GM18505 (cell line): ENCODE results near the gene MARK3.
A peak's percentile ranks its signal among the peaks of the same experiment; 100 is the strongest.

Source experiments
- ATAC-seq: cut with Tn5 transposase; IDR thresholded peaks from one replicate; pipeline ENCODE4 v1.9.1; 2021; ENCODE audit not compliant: unreplicated experiment
- POLR2A ChIP-seq: IDR thresholded peaks from 4 replicates; pipeline ENCODE4 v1.6.1; 2011; ENCODE audit warnings: borderline replicate concordance; ENCODE audit not compliant: insufficient read depth, insufficient read length; ENCODE audit errors: extremely low read depth

The MARK3 gene

DNA sequence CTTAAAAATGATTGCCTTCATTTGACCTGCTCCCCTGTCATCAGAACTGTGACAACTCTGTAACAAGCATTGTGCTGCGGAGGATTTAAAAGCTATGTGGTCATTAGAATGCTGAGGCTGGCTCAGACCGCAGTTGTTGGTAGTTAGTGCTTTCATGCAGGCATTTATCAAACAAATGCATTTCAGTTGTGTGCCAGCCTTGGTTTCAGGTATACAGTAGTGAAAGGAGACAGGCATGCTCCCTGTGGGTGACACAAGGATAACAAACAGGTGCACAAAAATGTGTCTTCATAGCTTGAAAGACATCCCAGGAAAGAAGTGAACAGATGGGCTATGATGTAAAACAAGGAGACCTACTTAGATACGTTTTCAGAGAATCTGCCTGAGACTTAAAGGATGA is 60.6 kb downstream of the MARK3 start:
- ATAC-seq = no peak
- TF ChIP-seq POLR2A = no peak

DNA sequence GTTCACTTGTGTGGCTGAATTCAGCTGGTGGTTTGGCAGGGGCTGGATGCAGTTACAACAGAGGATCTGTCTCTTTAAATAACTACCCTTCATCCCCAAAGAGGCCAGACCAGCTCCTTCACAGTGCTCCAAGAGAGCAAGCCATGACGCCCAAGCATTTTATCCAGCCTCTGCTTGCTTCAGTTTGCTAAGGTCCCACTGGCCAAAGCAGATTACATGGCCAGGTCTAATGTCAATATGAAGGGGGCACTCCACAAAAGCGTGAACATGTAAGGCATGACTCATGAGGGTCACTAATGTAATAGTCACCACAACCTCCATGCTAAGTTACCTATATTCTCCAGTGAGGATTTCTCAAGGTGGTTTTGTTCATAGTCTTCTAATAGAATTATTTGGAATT is 62.9 kb downstream of the MARK3 start:
- no peak for TF ChIP-seq POLR2A
- ATAC-seq = no peak

DNA sequence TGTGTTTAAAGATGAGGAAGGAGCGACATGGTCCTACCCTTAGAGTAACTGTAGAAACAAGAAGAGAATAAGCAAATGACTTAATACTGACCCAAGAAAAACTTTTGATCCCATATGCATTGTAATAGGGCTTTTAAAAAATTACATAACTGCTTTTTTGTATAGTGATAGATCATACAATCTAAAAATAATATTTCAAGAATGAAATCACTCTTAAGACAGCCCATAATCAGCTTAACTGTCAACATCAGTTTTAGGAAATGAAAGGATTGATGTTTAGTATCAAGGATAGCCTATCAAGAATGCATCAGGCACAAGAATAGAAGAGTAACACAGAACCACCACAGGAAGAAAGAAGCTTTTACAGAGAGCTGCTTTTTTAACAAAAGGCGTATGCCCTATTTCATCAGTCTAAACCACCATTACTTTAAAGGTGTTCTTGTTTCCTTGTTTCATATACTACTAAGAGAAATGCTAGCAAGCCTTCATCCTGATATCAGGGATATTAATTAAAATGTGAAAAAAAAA is 64.5 kb downstream of the MARK3 start:
- no peak for ATAC-seq
- TF ChIP-seq POLR2A = no peak

- no peak for ATAC-seq
- TF ChIP-seq POLR2A = no peak
Measured at GRCh38 chr14:103450416-103450815, 65.2 kb downstream of the MARK3 start.

GRCh38 chr14:103451401-103451800 is 66.2 kb downstream of the MARK3 start:
- TF ChIP-seq POLR2A = no peak
- no peak for ATAC-seq

DNA sequence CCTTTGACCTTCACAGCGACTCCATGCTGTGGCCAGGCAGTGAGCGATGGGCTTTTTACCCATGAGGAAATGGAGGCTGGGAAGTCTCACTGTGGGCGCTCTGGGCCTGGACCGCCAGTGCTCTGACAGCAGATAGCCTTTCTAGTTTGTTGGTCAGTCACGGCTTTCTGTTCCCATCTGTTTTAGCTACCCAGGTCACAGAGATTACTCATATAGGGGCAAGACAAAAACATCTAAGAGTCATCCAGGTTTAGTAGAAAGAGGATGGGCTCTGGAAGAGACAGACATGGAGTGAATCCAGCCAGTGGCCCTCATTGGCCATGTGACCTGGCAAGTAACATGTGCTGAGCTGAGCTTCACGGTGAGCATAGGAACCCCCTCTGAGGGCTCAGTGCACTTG is 68.6 kb downstream of the MARK3 start:
- no peak for ATAC-seq
- no peak for TF ChIP-seq POLR2A

- no peak for ATAC-seq
- no peak for TF ChIP-seq POLR2A
Measured at GRCh38 chr14:103456167-103456835, 71.1 kb downstream of the MARK3 start.

GRCh38 chr14:103460415-103460814 is 75.2 kb downstream of the MARK3 start:
- no peak for TF ChIP-seq POLR2A
- no peak for ATAC-seq

DNA sequence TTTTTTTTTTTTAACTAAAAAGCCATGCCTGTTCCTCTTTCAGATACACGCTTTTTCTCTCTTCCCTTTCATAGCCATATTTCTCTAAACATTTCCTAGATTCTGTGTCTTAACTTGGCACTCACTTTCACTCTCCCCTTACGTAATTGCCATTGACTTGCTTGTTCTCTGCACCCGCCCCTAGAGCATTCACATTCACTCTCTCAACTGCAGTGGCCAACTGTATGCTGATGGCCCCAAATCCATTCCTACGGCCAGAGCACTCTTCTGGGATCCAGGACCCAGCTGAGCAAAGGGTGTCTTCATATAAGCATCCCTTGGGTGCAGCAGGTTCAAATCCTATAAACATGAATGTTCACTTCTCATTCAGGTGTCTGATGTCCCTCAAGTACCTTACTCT is 77.9 kb downstream of the MARK3 start:
- no peak for ATAC-seq

DNA sequence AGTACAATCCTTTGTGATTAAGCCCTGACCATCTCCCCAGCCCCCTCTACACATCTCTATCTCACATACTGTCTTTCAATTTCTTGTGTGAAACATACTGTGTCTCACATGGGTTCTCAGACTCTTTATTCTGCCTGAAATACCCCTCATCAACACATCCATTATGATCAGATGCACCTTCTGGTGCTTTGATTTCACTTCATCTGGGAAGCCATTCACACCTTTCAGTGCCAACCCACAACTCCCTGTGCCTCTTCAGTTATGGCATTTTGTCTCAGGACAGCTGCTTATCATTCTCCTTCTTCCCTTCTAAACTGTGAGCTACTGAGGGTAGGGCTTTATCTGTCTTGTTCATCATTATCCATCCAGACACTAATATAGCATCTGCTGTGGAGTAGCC is 78.6 kb downstream of the MARK3 start:
- TF ChIP-seq POLR2A = no peak
- ATAC-seq = no peak

More for the DNA sequence above, 77.9 kb downstream of the MARK3 start:
- no peak for TF ChIP-seq POLR2A

DNA sequence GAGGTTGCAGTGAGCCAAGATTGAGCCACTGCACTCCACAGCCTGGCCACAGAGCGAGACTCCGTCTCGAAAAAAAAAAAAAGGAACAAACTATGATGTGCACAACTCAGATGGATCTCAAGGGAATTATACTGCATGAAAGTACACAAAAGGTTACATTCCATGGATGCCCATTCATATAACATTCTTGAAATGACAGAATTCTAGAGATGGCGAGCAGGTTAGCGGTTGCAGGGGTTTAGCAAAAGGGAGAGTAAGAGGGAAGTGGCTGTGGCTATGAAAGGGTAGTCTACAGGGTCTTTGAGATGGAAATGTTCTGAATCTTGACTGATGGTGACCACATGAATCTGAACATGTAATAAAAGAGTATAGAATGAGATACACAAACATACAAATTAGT is 87.7 kb downstream of the MARK3 start:
- TF ChIP-seq POLR2A = no peak
- ATAC-seq = no peak

DNA sequence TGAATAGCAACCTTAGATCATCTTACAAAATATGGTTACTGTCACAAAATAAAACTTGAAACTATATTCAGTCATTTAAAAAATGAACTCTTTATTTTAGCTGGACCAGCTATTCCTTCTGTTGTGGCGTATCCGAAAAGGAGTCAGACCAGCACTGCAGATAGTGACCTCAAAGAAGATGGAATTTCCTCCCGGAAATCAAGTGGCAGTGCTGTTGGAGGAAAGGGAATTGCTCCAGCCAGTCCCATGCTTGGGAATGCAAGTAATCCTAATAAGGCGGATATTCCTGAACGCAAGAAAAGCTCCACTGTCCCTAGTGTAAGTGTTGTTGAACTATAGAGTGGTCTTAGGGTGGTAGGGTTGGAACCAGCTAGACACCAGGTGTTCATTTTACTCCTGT is 89.7 kb downstream of the MARK3 start:
- TF ChIP-seq POLR2A = no peak
- ATAC-seq = no peak

GRCh38 chr14:103476065-103476464 is 90.8 kb downstream of the MARK3 start:
- no peak for TF ChIP-seq POLR2A
- no peak for ATAC-seq

DNA sequence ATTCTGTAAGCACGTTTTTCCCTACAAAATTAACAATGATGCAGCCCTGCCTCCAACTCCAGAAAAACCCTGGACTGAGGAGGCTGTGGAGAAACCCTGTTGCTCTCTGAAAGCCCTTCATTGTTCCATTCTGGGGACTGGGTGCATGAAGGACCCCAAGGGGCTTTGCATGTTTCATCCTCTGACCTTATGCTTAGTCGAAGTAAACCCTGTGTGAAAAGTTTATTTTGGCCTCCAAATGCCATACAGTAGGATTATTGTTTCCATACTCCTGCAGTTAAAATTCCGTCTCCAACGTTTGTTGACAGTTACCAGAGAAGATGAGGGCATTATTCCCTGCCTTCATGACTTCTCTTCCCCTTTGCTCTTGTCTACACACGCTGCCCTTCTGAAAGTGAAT is 91.4 kb downstream of the MARK3 start:
- no peak for ATAC-seq
- TF ChIP-seq POLR2A = no peak

DNA sequence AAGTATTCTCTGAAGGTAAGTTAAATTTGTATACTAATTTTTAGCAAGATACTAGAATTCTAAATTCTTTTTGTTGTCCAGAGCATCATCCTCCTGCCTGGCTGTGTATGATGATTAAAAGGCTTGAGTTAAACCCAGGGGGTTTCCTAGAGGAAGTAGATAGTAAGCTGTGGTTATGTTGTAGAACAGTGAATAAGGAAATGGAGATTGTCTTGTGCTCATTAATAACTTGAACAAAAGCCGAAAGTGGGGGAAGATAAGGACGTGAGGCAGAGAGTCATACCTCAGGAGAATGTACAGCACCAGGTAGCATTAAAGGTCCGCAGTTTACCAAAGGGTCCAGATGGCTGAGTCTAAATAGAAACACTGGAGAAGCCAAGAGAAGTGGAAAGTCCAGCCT is 95.4 kb downstream of the MARK3 start:
- ATAC-seq = peak; percentile 62
- TF ChIP-seq POLR2A = no peak
